GM23338 (cell line): Measurements from ENCODE around the gene RNF220. TPM values are rescaled to one million over a fixed set of nuclear protein-coding genes. Genes with fewer than 3 reads are reported as not detected.

ENCODE experiments used
- ATAC-seq: fragments of 200-7000 bp; cut with Tn5 transposase; 3 replicates; pipeline ENCODE4 v1.9.1; 2020
- DNase-seq: peaks from one replicate; pipeline ENCODE4 v3.0.0-alpha.2; 2015; ENCODE audit warnings: low spot score
- H2AFZ ChIP-seq: fragments of 200-600 bp; sonication (generic); 2 replicates; pipeline ENCODE4 v1.8.0; 2016; ENCODE audit warnings: antibody characterized with exemption, mild to moderate bottlenecking, moderate library complexity
- H3F3A ChIP-seq: fragments of 200-600 bp; sonication (generic); replicated peaks from 2 replicates; pipeline ENCODE4 v1.8.0; 2017; ENCODE audit warnings: antibody characterized with exemption, mixed run types, low read depth
- H3K27ac ChIP-seq: fragments of 200-600 bp; sonication (generic); 2 replicates; pipeline ENCODE4 v1.6.1; 2016; ENCODE audit warnings: low read depth
- H3K27me3 ChIP-seq: fragments of 200-600 bp; sonication (generic); 2 replicates; pipeline ENCODE4 v1.8.0; 2016; ENCODE audit warnings: mild to moderate bottlenecking, mixed run types, moderate library complexity; ENCODE audit not compliant: insufficient read depth
- H3K36me3 ChIP-seq: fragments of 200-600 bp; sonication (generic); 2 replicates; pipeline ENCODE4 v1.8.0; 2016; ENCODE audit warnings: mild to moderate bottlenecking; ENCODE audit not compliant: insufficient read depth
- H3K4me1 ChIP-seq: fragments of 200-600 bp; sonication (generic); 2 replicates; pipeline ENCODE4 v1.8.0; 2016; ENCODE audit warnings: mild to moderate bottlenecking, moderate library complexity; ENCODE audit not compliant: insufficient read depth
- H3K4me2 ChIP-seq: fragments of 200-600 bp; sonication (generic); 2 replicates; pipeline ENCODE4 v1.7.1; 2017; ENCODE audit warnings: mixed run types
- H3K4me3 ChIP-seq: fragments of 200-600 bp; sonication (generic); 2 replicates; pipeline ENCODE4 v1.6.1; 2016; ENCODE audit warnings: mixed run types
- H3K79me2 ChIP-seq: fragments of 200-600 bp; sonication (generic); replicated peaks from 2 replicates; pipeline ENCODE4 v1.8.0; 2017; ENCODE audit warnings: mild to moderate bottlenecking; ENCODE audit not compliant: insufficient read depth
- H3K9me2 ChIP-seq: fragments of 200-600 bp; sonication (generic); 2 replicates; pipeline ENCODE4 v1.8.0; 2017; ENCODE audit not compliant: insufficient read depth
- H4K20me1 ChIP-seq: fragments of 200-600 bp; sonication (generic); replicated peaks from 2 replicates; pipeline ENCODE4 v1.8.0; 2017; ENCODE audit warnings: mild to moderate bottlenecking; ENCODE audit not compliant: insufficient read depth
- H3K27ac Mint-ChIP-seq: 2 replicates; pipeline ENCODE4 v1.8.0; 2020; ENCODE audit warnings: inconsistent platforms, mild to moderate bottlenecking, moderate library complexity, mixed read lengths
- H3K27me3 Mint-ChIP-seq: 3 replicates; pipeline ENCODE4 v1.8.0; 2022; ENCODE audit warnings: low read depth, mild to moderate bottlenecking, moderate library complexity, mixed read lengths, inconsistent platforms; ENCODE audit not compliant: insufficient read depth, poor library complexity
- H3K36me3 Mint-ChIP-seq: 3 replicates; pipeline ENCODE4 v1.8.0; 2021; ENCODE audit warnings: low read depth, mild to moderate bottlenecking, inconsistent platforms, moderate library complexity, mixed read lengths
- H3K4me1 Mint-ChIP-seq: 3 replicates; pipeline ENCODE4 v1.8.0; 2020; ENCODE audit warnings: mild to moderate bottlenecking, inconsistent platforms, mixed read lengths
- H3K4me3 Mint-ChIP-seq: 3 replicates; pipeline ENCODE4 v1.8.0; 2021; ENCODE audit warnings: moderate library complexity, mild to moderate bottlenecking, inconsistent platforms, mixed read lengths
- H3K9me3 Mint-ChIP-seq: 3 replicates; pipeline ENCODE4 v1.8.0; 2020; ENCODE audit warnings: moderate library complexity, mild to moderate bottlenecking, inconsistent platforms, mixed read lengths
- CREB1 ChIP-seq: fragments of 250-450 bp; sonication (Bioruptor Pico); IDR thresholded peaks from 2 replicates; pipeline ENCODE4 v1.5.0; 2020; ENCODE audit warnings: low read depth, mild to moderate bottlenecking, moderate library complexity
- CTCF ChIP-seq, 2 experiments: fragments of 200-600 bp in 1 of 2; sonication (generic) in 1 of 2; conservative IDR thresholded peaks; 2 replicates each; pipeline versions ENCODE4 v1.5.1 to v1.6.1; 2016 to 2017; ENCODE audit warnings: antibody characterized with exemption in 2 of 2, low read depth in 2 of 2, mild to moderate bottlenecking in 2 of 2, moderate library complexity in 1 of 2
- ZNF114 ChIP-seq: fragments of 250-450 bp; sonication (Bioruptor Pico); IDR thresholded peaks from 2 replicates; pipeline ENCODE4 v1.5.0; 2020; ENCODE audit warnings: mild to moderate bottlenecking, moderate library complexity
- polyA plus RNA-seq: library from polyadenylated mRNA; unstranded; fragments of >200 nt; fragmentation: Nextera tagmentation; extraction: Ambion mirVana; gene quantifications from 2 replicates; pipeline ENCODE4 v1.2.1, GENCODE V29; 2016
- total RNA-seq: library from RNA; depleted of rRNA; stranded (reverse); fragments of >200 nt; shearing (Covaris generic); gene quantifications from 2 replicates; pipeline ENCODE4 v1.2.3, GENCODE V29; 2014

The RNF220 gene
- total and polyA plus RNA-seq, 2 experiments from 2014 or later = 72.8 to 168 TPM

- Mint-ChIP-seq H3K4me1 (peaks cover 42% of the 10 kb centered on the region), H3K4me3 (no peak overlapping the region), H3K27ac (no peak overlapping the region), H3K27me3 (peaks cover 15% of the 10 kb centered on the region), H3K36me3 (peaks cover 7% of the 10 kb centered on the region; the same call in 1 of the 3 replicates), H3K9me3 (no peaks in the 10 kb centered on the region)
- DNase-seq = no peak
- 0 out of 2 replicates have a peak, but pooled peaks cover 2% of the 10 kb centered on the region for H3F3A ChIP-seq
- H2AFZ ChIP-seq = no peak overlapping the region
- no peaks in the 10 kb centered on the region for H3K9me2 ChIP-seq
- no peak for TF ChIP-seq CREB1 (CRISPR knock-in tag)
- TF ChIP-seq CTCF (conservative IDR thresholded peaks at IDR 0.05; ENCODE audit: low read depth in 2 of 2) = 0 out of 4 replicates have a peak, but pooled peaks of 1 of the 2 experiments have one; percentile 8
- H3K4me1 ChIP-seq = peaks cover 23% of the 10 kb centered on the region
- no peak for ATAC-seq
- no peak overlapping the region for H3K27ac ChIP-seq
- H3K79me2 ChIP-seq = no peaks in the 10 kb centered on the region
- peaks cover 6% of the 10 kb centered on the region for H4K20me1 ChIP-seq
- H3K36me3 ChIP-seq = no peaks in the 10 kb centered on the region; the same call in 1 of the 2 replicates
- H3K4me3 ChIP-seq = no peak overlapping the region
- H3K27me3 ChIP-seq = no peaks in the 10 kb centered on the region
- no peak overlapping the region for H3K4me2 ChIP-seq
Measured at GRCh38 chr1:44613941-44614340, 208.9 kb downstream of the RNF220 start.

DNA sequence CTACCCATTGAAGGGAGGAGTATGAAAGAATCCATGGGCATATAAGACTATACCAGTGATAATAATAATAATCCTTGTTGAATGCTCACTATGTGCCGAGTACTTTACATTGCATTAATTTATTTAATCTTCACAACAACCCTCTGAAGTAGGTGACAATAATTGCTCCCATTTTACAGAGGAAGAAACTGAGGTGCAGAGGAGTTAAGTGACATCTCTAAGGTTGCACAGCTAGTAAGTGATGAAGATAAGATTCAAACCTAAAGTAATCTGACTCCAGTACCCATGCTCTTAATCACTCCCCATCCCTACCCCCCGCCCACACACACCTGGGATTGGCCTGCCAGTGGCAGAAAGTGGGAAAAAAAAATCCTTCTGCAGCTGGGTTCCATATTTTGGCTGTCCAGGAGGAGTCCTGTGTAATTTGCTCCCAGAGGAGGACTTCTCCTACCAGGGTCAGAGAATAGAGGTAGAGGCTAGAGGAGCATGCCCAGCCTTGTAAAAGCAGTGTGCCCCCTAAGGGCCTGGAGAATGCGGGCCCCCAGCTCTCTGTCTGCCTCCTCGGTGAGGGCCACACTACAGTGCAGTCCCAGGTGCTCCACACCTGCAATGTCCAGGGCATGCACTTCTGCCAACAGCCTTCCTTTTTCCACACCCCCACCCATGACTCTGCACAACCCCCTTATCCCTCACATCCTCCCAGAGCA is 211.4 kb downstream of the RNF220 start:
- 0 out of 2 replicates have a peak, but pooled peaks cover 2% of the 10 kb centered on the region for H3F3A ChIP-seq
- TF ChIP-seq ZNF114 (CRISPR knock-in tag) = no peak
- TF ChIP-seq CTCF (conservative IDR thresholded peaks at IDR 0.05; ENCODE audit: low read depth in 2 of 2) = peak in 1 of 2 experiments; percentile 44; a peak in 2 of 4 replicates
- H3K36me3 Mint-ChIP-seq = peaks cover 7% of the 10 kb centered on the region; the same call in 1 of the 3 replicates
- peak overlapping the region; percentile 77 for H3K4me3 Mint-ChIP-seq
- peaks cover 13% of the 10 kb centered on the region for H3K4me1 ChIP-seq
- no peaks in the 10 kb centered on the region; the same call in 1 of the 2 replicates for H3K36me3 ChIP-seq
- ATAC-seq = peak; percentile 50
- H3K4me1 Mint-ChIP-seq = peaks cover 27% of the 10 kb centered on the region
- H3K27ac Mint-ChIP-seq = no peak overlapping the region
- no peak for DNase-seq
- H3K27me3 ChIP-seq = no peaks in the 10 kb centered on the region
- H3K9me3 Mint-ChIP-seq = no peaks in the 10 kb centered on the region
- H3K27ac ChIP-seq = no peak overlapping the region
- no peaks in the 10 kb centered on the region for H3K79me2 ChIP-seq
- H3K27me3 Mint-ChIP-seq = peaks cover 14% of the 10 kb centered on the region
- H3K4me2 ChIP-seq = peak overlapping the region; percentile 98
- H2AFZ ChIP-seq = no peak overlapping the region
- H3K9me2 ChIP-seq = no peaks in the 10 kb centered on the region
- H4K20me1 ChIP-seq = peaks cover 6% of the 10 kb centered on the region; the same call in 1 of the 2 replicates
- peak overlapping the region; percentile 77 for H3K4me3 ChIP-seq
